GM23248 (cell line): ENCODE results near the gene TYW1B.
"Not testable (repeated sequence)": the region's sequence is repeated elsewhere in the genome, so short reads cannot be mapped to it uniquely, and the experiment has no call there.

Experiments used
- EZH2 ChIP-seq: fragments of 200-600 bp; sonication (generic); IDR thresholded peaks from 2 replicates; pipeline ENCODE4 v1.6.1; 2018; ENCODE audit warnings: antibody characterized with exemption, mild to moderate bottlenecking; ENCODE audit not compliant: insufficient read depth, poor library complexity, severe bottlenecking
- EZH2phosphoT487 ChIP-seq: fragments of 200-600 bp; sonication (generic); IDR thresholded peaks from 2 replicates; pipeline ENCODE4 v1.6.1; 2018; ENCODE audit warnings: antibody characterized with exemption, moderate library complexity, mild to moderate bottlenecking, low read depth; ENCODE audit not compliant: insufficient read depth

DNA sequence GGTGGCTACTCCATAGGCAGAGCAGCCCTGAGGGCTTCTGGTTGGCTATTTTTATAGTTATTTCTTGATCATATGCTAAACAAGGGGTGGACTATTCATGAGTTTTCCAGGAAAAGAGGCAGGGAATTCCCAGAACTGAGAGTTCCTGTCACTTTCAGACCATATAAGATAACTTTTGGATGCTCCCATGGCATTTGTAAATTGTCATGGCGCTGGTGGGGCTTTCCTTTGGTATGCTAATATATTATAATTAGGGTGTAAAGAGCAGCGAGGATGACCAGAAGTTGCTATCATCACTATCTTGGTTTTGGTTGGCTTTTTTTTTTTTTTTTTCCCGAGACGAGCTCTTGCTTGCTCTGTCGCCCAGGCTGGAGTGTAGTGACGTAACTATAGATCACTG lies 272.8 kb downstream of the TYW1B start:
- TF ChIP-seq EZH2, EZH2phosphoT487: not testable (repeated sequence)
